Activated CD4-positive, alpha-beta T cell treated with anti-CD3 and anti-CD28 coated beads, Interleukin-2, Interleukin-6, amounts not matched to agents 100 ng/mL and 50 ng/mL, durations not matched to agents 16 hours and 8 hours (primary cell): ENCODE measurements around the gene TRNP1.
"Not testable (repeated sequence)": the region's sequence is repeated elsewhere in the genome, so short reads cannot be mapped to it uniquely, and the experiment has no call there.

Experiments
- DNase-seq: peaks from one replicate; pipeline ENCODE4 v3.0.0-alpha.2; 2020

Gene TRNP1

GRCh38 chr1:26993237-26994019, at the start of gene TRNP1:
TSS of gene TRNP1 (plus strand) at chr1:26993692. CDS start at chr1:26993787, 95 bp downstream.
- peak; percentile 75 for DNase-seq

GRCh38 chr1:26945138-26945537, 48.4 kb upstream of the TRNP1 start:
- no peak for DNase-seq

- no peak for DNase-seq
Measured at GRCh38 chr1:26945728-26946127, 47.8 kb upstream of the TRNP1 start.

GRCh38 chr1:26946270-26946669, 47.2 kb upstream of the TRNP1 start:
- no peak for DNase-seq

GRCh38 chr1:26948725-26949057, 44.8 kb upstream of the TRNP1 start:
- DNase-seq = not testable (repeated sequence)

GRCh38 chr1:26949266-26949925, 44.1 kb upstream of the TRNP1 start:
- DNase-seq = no peak

- DNase-seq = no peak
Measured at GRCh38 chr1:26949926-26950319, 43.6 kb upstream of the TRNP1 start.

GRCh38 chr1:26950602-26951001, 42.9 kb upstream of the TRNP1 start:
- DNase-seq = no peak

GRCh38 chr1:26951216-26951615, 42.3 kb upstream of the TRNP1 start:
- DNase-seq = no peak

GRCh38 chr1:26951821-26952497, 41.5 kb upstream of the TRNP1 start:
- no peak for DNase-seq

GRCh38 chr1:26953374-26953773, 40.1 kb upstream of the TRNP1 start:
- DNase-seq = no peak

GRCh38 chr1:26956321-26956720, 37.2 kb upstream of the TRNP1 start:
- DNase-seq = no peak

- DNase-seq = no peak
Measured at GRCh38 chr1:26957306-26957705, 36.2 kb upstream of the TRNP1 start.

- DNase-seq = no peak
Measured at GRCh38 chr1:26959270-26959669, 34.2 kb upstream of the TRNP1 start.

GRCh38 chr1:26959722-26960624, 33.5 kb upstream of the TRNP1 start, which contains the start of gene KDF1:
TSS of gene KDF1 (minus strand) at chr1:26960468. CDS start at chr1:26952380, 8,088 bp downstream.
- DNase-seq = no peak

- DNase-seq = no peak
Measured at GRCh38 chr1:26960625-26960966, 32.9 kb upstream of the TRNP1 start.

GRCh38 chr1:26961826-26962225, 31.7 kb upstream of the TRNP1 start:
- DNase-seq = no peak

- no peak for DNase-seq
Measured at GRCh38 chr1:26965213-26965612, 28.3 kb upstream of the TRNP1 start.

- no peak for DNase-seq
Measured at GRCh38 chr1:26965628-26966027, 27.9 kb upstream of the TRNP1 start.

- DNase-seq = no peak
Measured at GRCh38 chr1:26970810-26971209, 22.7 kb upstream of the TRNP1 start.

GRCh38 chr1:26971590-26971989, 21.9 kb upstream of the TRNP1 start:
- no peak for DNase-seq

GRCh38 chr1:26972390-26972789, 21.1 kb upstream of the TRNP1 start:
- DNase-seq = no peak

- no peak for DNase-seq
Measured at GRCh38 chr1:26972821-26973220, 20.7 kb upstream of the TRNP1 start.
